ENCODE measurements around the gene PARD3.

DNA sequence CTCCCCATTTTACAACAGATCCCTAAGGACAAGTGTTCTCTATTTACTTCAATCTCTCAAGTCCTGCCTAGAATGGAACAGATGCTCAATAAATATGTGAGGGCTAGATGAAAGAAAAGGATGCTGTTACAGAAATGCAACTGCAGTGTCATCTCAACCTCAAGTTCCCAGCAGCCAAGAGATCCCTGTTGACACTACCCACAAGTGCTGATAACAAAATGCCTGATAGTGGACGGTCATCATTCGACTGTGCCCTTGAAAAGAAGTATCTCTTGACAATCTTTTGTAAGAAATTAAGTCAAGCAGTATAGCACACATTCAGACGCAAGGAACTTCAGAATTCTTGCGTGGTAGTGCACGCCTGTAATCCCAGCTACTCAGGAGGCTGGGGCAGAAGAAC, 133.2 kb downstream of the PARD3 start:
- TF ChIP-seq POLR2A (IDR thresholded peaks at IDR 0.05), result no peak
- no peak for TF ChIP-seq POLR2AphosphoS5 (IDR thresholded peaks at IDR 0.05)
- TF ChIP-seq, protein P1, sequence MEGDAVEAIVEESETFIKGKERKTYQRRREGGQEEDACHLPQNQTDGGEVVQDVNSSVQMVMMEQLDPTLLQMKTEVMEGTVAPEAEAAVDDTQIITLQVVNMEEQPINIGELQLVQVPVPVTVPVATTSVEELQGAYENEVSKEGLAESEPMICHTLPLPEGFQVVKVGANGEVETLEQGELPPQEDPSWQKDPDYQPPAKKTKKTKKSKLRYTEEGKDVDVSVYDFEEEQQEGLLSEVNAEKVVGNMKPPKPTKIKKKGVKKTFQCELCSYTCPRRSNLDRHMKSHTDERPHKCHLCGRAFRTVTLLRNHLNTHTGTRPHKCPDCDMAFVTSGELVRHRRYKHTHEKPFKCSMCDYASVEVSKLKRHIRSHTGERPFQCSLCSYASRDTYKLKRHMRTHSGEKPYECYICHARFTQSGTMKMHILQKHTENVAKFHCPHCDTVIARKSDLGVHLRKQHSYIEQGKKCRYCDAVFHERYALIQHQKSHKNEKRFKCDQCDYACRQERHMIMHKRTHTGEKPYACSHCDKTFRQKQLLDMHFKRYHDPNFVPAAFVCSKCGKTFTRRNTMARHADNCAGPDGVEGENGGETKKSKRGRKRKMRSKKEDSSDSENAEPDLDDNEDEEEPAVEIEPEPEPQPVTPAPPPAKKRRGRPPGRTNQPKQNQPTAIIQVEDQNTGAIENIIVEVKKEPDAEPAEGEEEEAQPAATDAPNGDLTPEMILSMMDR (IDR thresholded peaks at IDR 0.05), result no peak
